OCI-M2 (cell line): ENCODE results near the gene AGAP4.
"Not testable (repeated sequence)": the region's sequence is repeated elsewhere in the genome, so short reads cannot be mapped to it uniquely, and the experiment has no call there.

ENCODE experiments used
- DNase-seq: peaks from one replicate; lab custom pipeline; 2025; ENCODE audit not compliant: unreplicated experiment; lab: John Stamatoyannopoulos, UW

Gene AGAP4

DNA sequence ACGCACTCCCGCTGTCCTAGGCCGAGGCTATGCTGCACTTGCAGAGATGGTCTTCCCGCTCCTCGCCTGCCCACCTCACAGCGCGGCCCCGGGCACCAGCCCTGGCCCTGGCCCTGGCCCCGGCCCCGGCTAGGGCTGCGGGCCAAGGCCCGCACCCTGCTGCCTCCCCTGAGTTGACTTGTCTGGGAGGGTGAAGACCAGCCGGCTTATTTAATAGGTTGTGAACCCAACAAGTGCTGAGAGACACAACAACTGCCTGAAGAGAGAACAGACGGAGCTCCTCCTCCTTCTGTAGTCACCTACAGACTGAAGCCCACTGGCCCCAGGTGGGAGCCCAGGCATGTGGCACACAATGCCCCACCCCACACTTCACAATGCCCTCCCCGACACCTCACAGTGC, at the start of gene AGAP4:
TSS of gene AGAP4 (minus strand) at position 101 of the 400 bp plus-strand sequence. CDS start 153 bp downstream, outside the sequence.
- not testable (repeated sequence) for DNase-seq

DNA sequence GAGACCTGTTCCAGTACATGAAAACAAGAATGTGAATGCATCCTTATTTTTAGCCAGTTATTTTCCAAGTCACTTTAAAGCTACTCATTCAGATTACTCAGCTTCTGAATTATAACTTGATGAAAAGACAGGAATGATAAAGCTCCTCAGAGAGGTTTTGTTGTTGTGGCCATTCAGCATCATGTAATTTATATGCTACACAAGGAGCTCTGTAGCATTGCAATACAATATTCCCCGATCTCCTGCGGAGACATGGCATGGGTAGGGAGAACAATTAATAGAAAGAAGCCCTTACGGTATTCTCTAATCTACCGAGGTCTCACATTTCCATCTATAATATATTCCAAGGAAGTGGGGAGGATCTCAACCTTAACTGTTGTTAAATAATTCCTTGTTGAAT, 43.4 kb upstream of the AGAP4 start:
- DNase-seq = not testable (repeated sequence)

DNA sequence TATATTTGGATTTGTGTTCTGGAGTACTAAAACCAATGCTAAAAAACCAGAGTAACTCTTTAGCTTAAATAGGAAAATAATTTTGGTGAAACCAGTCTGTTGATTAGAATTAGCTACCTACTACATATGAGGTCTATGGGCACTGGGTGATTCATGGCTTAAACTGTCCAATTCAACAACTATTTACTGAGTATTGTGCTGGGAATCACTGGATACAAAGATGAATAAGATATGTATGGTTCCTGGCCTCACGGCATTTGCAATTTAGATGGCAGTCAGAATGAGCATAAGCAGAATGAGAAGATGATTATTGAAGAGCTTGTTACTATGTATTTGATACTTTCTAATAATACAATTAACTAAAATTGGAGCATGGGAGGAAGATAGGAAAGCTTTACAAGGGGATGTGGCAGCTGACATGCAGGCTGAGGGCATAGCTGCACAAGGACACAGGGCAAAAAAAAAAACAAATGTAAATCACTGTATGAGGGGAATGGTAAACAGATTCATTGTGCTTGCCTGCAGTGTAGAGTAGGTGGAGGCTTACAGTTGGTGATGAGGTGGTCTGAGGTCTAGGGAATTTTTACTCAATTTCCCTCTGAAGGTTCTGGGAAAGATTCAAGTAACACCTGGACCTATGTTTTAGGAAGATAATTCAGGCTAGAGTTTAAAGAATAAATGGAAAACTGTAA, 42.4 kb upstream of the AGAP4 start:
- DNase-seq = not testable (repeated sequence)

DNA sequence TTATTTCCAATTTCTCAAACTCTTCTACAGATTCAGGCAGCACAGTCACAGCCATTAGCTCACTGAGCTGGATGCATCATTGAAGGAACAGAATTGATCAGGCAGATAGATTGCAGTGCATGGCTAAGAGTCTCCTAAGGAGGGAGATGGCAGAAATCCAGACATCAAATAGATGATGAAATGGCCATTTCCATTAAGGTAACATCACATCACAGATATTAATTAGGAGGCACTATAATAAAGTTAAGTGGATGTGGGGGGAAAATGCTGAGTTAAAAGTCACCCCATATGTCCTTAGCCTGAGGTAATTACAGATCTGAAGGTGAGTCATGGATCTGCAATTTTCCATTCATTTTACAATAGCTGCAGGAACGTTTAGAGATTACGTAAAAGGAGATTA, 35.6 kb upstream of the AGAP4 start:
- DNase-seq = not testable (repeated sequence)

DNA sequence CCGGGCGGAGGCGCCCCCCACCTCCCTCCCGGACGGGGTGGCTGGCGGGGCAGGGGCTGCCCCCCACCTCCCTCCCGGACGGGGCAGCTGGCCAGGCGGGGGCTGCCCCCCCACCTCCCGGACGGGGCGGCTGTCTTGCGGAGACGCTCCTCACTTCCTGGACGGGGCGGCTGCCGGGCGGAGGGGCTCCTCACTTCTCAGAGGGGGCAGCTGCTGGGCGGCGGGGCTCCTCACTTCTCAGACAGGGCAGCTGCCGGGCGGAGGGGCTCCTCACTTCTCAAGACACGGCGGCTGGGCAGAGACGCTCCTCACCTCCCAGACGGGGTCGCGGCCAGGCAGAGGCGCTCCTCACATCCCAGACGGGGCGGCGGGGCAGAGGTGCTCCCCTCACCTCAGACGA, 18.1 kb upstream of the AGAP4 start:
- DNase-seq = not testable (repeated sequence)

DNA sequence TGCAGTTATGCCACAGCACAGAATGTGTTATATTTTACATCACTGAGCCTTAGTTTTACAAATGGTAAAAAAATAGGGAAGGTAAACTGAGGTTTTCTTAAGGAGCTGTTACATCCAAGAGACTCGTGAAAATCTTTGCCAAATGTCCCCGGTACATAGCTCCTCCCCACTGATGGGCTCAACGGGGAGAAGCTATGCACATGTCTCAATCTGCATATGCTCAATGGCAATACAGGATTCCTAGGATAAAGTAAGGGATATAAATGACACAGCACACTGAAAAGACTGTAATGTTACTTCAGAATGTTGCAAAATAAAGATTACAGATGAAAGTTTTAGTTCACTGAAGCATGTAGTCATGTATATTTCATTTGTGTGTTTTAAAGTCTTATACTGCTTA, 17.0 kb upstream of the AGAP4 start:
- not testable (repeated sequence) for DNase-seq

DNA sequence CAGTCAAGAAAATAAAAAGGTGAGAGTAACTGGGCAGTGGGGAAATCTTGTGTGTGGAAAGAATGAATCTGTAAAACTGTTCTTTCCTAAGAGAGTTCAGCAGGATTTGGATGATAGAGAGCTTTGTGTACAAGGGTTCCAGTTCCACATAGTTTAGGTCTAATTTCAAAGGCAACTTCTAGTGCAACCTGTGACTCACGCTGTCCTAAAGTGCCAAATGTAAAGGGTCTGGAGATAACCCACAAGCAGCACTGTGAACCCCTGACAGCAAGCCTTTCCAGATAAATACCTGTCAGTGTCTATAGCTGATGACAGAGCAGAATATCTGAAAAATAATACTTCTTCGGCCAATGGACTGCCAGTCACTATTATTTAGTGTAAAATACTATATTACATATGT, 16.3 kb upstream of the AGAP4 start:
- not testable (repeated sequence) for DNase-seq

DNA sequence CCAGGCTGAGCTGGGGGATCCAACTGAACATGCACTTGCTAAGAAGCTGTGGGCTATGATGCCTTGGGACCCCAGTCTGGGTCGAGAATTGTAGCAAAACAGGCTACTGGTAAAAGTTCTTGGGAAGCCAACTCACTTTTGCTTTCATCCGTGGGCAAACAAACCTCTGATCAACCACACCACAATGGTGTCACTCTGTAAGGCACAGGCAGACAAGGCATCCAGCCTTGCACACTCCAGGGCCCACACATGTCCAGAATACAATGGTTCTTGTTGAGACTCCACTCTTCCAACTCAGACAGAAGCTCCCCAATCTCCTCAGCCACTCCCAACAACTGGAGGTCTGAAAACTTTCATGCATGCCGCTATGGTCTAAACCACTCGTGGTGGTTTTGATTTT, 10.6 kb upstream of the AGAP4 start:
- DNase-seq = not testable (repeated sequence)

DNA sequence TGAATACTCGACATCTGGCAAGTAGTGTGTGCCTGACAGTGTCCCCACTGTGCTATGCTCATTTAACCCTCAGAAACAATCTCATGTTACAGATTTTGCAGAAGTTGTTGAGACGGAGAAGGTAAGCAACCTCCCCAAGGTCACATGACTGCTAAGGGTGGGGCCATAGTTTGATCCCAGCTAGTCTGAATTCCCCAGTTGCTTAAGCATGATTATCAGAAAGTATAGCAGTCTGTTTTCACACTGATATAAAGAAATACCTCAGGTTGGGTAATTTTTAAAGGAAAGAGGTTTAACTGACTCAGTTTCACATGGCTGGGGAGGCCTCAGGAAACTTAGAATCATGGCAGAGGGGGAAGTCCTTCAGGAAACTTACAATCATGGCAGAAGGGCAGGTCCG, 1.2 kb upstream of the AGAP4 start:
- not testable (repeated sequence) for DNase-seq

DNA sequence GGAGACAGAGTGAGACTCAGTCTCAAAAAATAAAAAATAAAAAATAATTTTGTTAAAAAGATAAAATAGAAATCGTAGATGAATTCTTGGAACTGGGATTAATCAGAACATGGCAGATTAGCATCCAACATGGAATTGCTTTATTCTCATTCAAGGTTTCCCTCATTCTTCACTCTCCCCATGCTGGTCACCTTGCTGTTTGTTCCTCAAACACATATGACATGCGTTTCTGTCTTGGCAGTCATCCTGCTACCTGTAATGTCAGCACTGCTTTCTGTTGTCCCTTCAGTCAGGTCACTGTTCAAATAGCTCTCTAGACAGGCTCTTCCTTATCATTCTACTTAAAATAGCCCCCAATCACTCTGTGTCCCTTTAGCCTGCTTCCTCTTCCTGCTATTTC, 24.4 kb downstream of the AGAP4 start:
- DNase-seq = not testable (repeated sequence)

DNA sequence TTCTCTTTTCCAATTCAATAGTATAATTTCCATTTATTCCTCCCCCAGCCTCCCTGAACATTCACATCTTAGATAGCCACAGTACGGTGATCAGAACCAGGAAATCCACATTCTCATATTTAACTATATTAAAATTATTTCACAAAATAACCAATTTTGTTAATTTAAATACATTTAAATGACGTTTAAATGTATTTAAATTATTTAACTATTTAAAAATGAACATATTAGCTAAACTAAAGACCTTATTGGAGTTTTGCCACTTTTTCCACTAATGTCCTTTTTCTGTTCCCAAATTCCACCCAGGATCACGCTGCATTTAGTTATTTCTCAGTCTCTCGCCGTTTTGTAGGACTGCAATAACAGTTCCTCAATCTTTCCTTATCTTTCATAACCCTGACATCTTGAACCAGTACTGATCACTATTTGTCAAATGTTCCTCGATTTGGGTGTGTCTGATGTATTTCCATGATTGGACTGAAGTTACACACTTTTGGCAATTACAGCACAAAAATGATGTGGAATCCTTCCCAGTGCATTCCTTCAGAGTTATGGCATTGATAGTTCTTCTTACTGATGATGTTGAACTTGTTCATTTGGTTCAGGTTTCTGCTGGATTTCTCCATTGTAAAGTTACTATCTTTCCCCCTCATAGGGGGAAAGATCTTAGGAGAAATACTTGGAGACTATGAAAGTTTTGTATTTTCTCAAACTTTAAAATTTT, 27.0 kb downstream of the AGAP4 start:
- not testable (repeated sequence) for DNase-seq

DNA sequence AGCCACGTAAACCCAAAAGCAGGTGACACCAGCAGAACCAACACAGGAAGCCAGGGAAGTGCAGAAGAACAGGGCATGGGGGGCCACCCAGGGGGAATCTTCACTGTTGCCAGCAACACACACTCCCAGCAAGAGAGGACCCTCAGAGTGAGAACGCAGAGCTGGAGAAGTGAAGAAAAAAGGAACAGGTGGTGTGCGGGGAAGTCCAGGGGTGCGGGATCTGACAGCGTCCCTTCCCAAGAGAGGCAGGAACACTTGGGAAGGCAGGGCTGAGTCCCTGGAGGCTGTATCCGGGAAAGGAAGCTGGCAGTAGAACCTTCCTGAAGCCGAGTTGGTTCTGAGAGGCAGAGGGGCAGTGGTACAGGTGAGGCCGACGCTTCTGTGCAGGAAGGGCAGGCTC, 27.7 kb downstream of the AGAP4 start:
- DNase-seq = no peak

DNA sequence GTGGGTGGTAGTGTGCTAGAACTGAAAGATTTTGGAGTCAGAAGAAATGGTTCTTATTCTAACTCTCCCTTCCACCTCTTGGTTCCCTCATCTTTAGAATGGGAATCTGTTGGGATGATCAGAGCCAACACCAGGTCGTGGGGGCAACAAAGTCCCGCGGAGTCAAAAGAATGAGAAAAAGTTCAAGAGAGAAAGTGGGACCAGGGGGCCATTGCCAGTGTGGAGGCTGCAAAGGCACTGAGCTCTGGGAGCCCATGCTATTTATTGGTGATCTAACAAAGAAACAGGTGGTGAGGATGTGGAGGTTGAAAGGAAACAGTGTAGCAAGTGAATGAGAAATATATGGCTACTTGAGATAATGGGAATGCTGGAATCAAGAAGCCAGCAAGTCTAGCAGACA, 29.4 kb downstream of the AGAP4 start:
- DNase-seq = no peak

DNA sequence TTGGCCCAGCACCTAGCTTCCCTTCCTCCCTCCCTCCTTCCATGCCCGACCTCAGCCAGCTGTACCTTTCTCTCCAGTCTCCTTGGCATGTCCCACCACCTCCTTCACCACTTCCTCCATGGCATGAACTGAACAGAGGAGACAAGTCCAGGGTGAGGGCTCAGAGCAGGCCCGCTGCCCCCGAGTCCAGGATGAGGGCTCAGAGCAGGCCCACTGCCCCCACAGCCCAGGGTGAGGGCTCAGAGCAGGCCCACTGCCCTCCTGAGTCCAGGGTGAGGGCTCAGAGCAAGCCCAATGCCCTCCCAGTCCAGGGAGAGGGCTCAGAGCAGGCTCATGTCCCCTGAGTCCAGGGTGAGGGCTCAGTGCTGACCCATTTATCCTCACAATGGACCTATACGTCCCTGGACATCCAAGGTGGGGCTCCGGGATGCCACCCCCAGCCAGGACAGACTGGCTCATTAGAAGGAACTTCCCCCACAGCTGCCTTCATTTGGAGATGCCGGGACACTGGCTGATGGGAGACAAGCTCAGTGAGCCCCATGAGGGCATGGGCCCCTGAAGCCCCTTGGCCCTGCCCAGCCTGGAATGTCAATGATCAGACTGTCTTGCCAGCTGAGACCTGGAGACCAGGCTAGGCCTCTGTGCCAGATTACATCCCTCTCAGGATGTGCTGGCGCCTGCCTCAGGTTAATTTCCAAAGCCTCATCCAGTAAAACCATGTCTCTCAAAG, 30.0 kb downstream of the AGAP4 start:
- DNase-seq = no peak

DNA sequence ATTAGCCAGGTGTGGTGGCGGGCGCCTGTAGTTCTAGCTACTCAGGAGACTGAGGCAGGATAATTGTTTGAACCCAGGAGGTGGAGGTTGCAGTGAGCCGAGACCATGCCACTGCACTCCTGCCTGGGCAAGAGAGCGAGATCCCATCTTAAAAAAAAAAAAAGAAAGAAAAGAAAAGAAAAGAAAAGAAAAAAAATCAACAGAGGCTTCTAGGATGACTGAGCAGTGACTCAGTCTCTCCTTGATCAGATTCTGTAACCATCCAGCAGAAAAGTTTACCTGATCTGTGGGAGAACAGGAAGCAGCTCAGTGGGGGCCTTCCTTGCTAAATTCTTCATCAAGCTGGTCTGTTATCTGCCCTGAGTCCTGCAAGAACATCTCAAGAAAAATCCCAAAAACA, 33.2 kb downstream of the AGAP4 start:
- not testable (repeated sequence) for DNase-seq

DNA sequence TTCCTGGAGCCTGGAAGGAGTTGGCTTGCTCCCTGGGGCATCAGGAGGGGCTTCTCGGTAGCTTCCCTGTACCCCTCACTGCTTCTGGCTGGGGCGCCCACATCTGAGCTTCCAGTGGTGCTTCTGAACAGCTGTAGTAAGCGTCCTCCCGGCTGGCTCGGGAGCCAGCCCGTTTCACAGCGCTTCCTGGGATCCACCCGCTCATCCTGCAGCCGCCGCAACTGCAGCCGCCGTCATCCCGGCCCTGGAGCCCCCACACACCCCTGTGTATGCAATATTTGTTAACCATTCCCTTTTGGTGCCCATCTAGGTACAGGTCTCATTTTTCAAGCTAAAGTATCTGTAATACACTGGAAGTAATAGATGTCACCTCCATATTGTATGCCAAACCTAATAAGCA, 34.3 kb downstream of the AGAP4 start:
- DNase-seq = not testable (repeated sequence)

DNA sequence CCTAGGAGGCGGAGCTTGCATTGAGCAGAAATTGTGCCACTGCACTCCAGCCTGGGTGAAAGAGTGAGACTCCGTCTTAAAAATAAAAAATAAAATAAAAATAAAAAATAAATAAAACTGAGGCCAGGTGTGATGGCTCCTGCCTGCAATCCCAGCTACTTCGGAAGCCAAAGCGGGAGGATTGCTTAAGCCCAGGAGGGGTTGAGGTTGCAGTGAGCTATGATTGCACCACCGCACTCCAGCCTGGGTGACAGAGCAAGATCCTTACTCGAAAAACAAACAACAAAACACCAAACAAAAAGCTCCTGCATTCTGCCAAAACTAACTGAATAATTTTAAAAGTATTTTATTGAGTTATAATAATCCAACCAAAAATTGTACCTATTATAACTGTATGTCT, 36.2 kb downstream of the AGAP4 start:
- no peak for DNase-seq

DNA sequence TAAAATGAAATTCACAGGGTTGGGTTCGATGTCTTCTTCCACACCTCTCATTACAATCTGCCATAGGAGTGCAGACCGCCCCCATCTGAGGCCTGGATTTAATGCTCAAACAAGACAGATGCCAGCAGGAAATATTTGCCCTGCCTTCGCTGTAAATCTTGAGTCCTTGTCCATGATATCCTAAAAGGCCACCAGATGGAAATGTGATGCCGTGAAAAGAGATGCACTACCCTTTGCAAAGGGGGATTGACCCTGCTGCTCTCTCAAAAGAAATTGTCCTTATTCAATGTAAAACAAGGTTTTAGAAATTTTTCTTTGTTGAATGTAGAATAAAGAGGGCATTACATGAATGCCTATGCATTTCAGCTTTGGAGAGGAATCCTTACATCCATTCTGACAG, 37.5 kb downstream of the AGAP4 start:
- DNase-seq = no peak

DNA sequence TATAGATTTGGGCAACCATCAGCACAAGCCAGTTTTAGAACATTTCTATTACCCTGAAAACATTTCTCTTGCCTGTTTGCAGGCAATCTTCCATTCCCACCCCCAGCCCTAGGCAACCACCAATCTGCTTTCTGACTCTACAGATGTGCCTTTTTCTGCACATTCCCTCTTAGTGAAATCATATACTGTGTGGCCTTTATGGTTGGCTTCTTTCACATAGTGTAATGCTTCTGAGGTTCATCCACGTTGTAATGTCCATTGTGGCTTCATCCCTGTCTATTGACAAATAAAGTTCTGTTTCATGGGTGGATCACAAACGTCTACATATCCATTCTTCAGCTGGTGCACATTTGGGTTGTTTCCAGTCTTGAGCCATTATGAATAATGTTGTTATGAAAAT, 42.3 kb downstream of the AGAP4 start:
- not testable (repeated sequence) for DNase-seq

DNA sequence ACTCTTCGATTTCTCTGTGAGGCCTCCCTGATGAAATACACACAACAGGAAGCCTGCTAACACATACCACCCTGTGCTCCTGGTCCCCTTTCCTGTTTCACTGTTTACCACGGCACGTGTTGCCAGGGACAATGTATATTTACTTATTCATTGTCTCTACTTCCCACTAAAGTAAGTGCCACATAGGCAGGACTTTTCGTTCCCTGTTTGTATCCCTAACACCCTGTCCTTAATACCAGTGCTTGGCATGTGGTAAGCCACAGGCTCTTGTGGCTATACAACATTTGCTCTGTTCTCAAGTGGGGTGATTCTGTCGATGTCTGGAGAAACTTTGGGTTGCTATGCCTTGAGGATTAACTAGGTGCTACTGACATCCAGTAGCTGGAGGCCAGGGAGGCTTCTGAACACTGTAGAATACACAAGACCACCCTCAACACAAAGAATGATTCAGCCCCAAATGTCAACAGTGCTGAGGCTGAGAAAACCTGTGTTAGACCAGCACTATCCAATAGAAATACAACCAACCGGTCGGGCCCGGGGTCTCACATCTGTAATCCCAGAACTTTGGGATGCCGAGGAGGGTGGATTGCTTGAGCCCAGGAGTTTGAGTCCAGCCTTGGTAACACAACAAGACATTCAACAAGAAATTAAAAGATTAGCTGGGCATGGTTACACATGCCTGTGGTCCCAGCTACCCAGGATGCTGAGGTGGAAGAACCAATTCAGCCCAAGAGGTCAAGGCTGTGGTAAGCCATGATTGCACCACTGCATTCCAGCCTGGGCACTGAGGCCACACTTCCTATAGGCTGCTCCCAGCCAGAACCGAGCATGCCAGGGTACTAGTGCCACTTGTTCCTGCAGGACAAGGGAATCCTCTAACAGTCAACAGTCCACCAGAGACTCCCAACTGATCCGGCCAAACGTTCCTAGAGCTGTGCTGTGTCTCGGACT, 44.0 kb downstream of the AGAP4 start:
- DNase-seq = not testable (repeated sequence)

DNA sequence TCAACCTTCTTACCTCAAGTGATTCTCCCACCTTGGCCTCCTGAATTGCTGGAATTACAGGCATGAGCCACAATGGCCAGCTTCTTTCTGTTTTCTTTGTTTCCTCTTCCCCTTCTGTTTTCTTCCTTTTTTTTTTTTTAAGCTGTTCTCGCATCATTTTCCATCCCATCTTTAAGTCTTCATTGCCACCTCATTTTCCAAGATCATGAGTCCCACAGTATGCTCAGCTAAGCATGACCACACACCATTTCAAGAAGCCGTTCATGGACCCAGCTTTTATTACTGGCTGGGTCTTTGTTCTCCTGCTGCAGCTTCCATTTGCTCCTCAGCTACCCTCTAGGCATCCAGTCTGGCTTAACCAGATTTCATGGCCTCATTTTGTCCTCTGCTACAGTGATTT, 52.5 kb downstream of the AGAP4 start:
- DNase-seq = not testable (repeated sequence)
